ES-I3 (cell line): ENCODE data around the gene FGG.

Experiments
- H3K36me3 ChIP-seq: 2 replicates; pipeline ENCODE4 v1.6.1; 2013; ENCODE audit warnings: mild to moderate bottlenecking, low read length, control low read depth, moderate library complexity; ENCODE audit not compliant: insufficient read depth
- H3K4me1 ChIP-seq: 2 replicates; pipeline ENCODE4 v1.6.1; 2013; ENCODE audit warnings: mild to moderate bottlenecking, control low read depth, low read length; ENCODE audit not compliant: insufficient read depth
- H3K9ac ChIP-seq: 2 replicates; pipeline ENCODE4 v1.6.1; 2013; ENCODE audit warnings: low read depth, mild to moderate bottlenecking, low read length, moderate library complexity
- H3K9me3 ChIP-seq: 2 replicates; pipeline ENCODE4 v1.6.1; 2013; ENCODE audit warnings: mild to moderate bottlenecking, low read length, moderate library complexity; ENCODE audit not compliant: control insufficient read depth, insufficient read depth

Gene FGG

GRCh38 chr4:154562697-154563254 lies 49.7 kb downstream of the FGG start, which contains the start of gene FGB:
FGB (plus strand) TSS chr4:154563011; CDS start chr4:154563019, 8 bp downstream.
- H3K9ac ChIP-seq = no peak within 1 kb of the TSS
- H3K36me3 ChIP-seq = no peaks in the 10 kb centered on the region
- H3K9me3 ChIP-seq = no peaks in the 10 kb centered on the region
- H3K4me1 ChIP-seq = no peaks in the 10 kb centered on the region; the same call in 1 of the 2 replicates

DNA sequence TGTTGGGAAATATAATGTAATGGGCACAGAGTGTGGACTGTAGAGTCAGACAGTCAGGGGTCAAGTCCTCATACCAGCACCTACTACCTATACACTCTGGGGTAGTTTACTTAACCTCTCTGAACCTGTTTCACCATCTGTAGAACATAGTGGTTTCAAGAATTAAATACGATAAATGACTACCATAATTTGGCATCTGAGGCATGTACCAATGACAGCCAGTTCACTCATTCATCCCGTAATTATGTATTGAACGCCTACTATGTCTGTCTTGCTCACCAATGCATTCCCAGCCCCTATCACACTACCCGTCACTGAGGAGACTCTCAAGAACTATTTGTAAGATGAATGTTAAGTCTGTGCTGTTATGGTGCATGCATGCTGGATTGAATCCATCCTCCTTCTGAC lies 51.6 kb downstream of the FGG start:
- Histone ChIP-seq H3K36me3 (no peaks in the 10 kb centered on the region), H3K9ac (no peak overlapping the region), H3K9me3 (no peaks in the 10 kb centered on the region), H3K4me1 (no peaks in the 10 kb centered on the region)

DNA sequence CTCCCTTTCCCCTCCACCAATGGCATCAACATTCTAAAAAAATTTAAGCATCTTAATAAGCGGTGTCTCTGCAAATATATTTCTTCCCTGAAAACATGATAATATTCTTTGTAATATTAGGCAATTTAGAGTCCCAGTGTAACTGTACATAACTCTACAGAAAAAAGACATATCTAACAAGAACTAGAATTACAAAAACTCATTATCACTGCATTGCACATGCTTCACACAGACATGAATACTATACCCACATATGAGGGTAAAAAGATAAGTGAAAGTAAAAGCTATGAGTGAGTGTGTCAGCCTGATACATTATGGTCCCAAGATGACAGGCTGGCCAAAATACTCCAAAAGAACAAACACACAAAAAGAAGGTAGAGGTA lies 52.0 kb downstream of the FGG start:
- Histone ChIP-seq H3K36me3 (no peaks in the 10 kb centered on the region), H3K4me1 (no peaks in the 10 kb centered on the region), H3K9me3 (no peaks in the 10 kb centered on the region)

GRCh38 chr4:154559494-154560418 lies 52.7 kb downstream of the FGG start:
- H3K36me3 ChIP-seq = no peaks in the 10 kb centered on the region
- no peaks in the 10 kb centered on the region for H3K4me1 ChIP-seq
- no peaks in the 10 kb centered on the region for H3K9me3 ChIP-seq
- H3K9ac ChIP-seq = no peak overlapping the region

More for the DNA sequence above, 52.0 kb downstream of the FGG start:
- no peak overlapping the region for H3K9ac ChIP-seq

DNA sequence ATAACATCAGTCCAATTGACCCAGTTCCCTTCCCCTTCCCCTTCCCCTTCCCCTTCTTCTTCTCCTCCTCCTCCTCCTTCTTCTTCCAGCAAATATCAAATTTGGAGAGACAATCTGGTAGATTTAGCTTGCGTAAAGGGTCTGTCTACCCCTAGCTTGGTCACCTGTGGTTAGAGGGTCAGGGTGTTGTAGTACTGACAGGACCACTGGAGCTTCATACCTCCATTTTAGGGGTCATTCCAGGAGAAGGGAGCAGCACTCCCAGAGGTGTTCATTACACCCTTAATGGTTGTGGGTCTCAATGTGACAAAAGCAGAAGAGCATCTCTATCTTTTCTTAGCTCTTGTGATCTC lies 53.3 kb downstream of the FGG start:
- Histone ChIP-seq H3K9me3 (no peaks in the 10 kb centered on the region), H3K4me1 (no peaks in the 10 kb centered on the region), H3K36me3 (no peaks in the 10 kb centered on the region), H3K9ac (no peak overlapping the region)
